GM18508 (cell line): ENCODE measurements around the gene MVB12A.

Experiments
- ATAC-seq: cut with Tn5 transposase; IDR thresholded peaks from one replicate; pipeline ENCODE4 v1.9.1; 2021; ENCODE audit warnings: moderate number of reproducible peaks; ENCODE audit not compliant: insufficient read depth, unreplicated experiment

MVB12A gene

DNA sequence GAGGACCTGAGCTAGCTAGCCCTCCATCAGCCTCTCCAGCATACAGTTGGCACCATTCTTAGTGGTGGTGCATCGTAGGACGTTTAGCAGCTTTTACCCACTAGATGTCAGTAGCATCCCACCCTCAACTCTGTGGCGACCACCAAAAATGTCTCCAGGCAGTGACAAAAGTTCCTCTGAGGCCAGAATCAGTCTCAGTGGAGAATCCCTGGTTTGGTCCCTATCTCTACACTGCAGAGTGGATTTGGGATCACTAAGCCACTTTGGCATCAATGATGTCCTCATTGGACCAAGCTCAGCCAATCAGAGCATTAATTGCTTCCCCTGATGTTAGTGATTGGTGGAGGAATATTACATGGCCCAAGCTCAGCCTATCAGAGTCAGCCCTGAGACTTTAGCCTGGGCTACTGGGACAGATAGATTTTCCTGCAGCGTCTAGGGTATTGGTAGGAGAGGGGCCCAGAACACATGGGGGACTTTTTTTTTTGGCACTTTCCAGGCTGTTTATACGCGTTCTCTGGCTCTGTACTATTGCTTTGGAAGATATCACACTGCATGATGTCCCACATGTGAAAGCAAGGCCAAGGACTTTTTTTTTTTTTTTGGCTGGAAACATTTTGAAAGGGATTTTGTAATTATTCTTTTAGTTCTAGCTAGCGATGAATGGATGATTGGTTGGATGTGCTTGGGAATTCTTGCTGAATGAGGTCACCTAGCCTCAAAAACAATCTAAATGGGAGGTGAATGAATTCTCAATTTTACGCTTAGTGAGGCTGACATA, 21.6 kb downstream of the MVB12A start:
- ATAC-seq: no peak

DNA sequence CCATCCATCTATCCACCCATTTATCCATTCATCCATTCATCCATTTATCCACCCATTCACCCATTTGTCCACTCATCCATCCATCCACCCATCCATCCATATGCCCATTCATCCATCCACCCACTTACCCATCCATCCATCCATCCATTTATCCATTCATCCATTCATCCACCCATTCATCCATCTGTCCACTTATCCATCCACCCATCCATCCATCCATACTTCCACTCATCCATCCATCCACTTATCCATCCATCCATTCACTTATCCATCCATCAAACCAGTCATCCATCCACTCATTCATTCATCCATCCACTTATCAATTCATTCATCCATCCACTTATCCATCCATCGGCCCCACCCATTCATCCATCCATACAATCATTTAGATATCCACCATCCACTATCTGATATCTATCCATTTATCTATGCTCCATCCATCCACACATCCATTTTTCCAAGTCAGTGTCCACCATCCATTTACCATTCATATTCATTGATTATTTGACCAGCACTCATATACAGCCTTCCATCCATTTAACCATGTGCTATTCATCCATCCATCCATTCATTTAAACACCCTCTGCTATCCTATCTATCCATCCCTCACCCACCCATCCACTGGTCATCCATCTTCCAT, 25.8 kb downstream of the MVB12A start:
- no peak for ATAC-seq

GRCh38 chr19:17447704-17448130, 27.9 kb downstream of the MVB12A start:
- ATAC-seq: no peak

DNA sequence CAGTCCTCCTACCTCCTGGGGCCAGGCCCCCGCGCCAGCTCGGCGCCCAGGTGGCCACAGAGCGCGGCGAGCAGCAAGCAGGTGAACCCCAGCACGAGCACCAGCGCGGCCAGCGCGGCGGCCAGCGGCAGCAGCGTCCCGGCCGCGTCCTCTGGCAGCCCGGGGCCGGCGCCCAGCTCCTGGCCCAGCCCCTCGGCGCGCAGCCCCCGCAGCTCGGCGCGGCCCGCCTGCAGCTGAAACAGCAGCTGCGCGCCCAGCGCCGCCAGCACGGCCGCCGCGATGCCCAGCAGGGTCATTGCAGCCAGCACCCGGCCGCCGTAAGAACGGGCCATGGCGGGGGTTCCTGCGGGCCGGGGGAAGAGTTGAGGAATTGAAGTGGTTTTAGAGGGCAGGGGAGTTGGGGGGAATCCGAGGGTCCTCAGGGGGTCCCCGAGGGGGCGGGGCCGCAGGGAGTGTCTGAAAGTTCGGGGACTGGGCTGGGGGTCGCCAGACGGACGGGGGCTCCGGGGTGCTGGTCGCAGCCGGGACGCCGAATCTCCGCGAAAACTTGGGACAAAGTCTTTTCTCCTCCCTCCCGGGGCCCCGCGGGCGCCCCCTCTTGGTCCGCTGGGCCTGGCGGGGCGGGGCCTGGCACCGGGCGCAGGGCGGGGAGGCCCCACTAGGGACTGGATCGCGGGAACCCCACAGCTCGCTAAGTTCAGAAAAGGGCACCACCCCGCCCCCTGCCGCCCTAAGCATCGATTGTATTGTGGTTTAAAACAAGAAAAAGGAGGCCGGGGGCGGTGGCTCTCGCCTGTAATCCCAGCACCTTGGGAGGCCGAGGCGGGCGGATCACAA, 28.5 kb downstream of the MVB12A start, which contains the start of gene TMEM221:
Gene TMEM221, minus strand, starts transcription at position 538 of the 837 bp plus-strand sequence. Its CDS starts 206 bp downstream, at position 332.
- no peak for ATAC-seq

GRCh38 chr19:17450264-17451075, 30.6 kb downstream of the MVB12A start:
- ATAC-seq: no peak

- ATAC-seq: no peak
Measured at GRCh38 chr19:17451820-17452219, 32.0 kb downstream of the MVB12A start.

- no peak for ATAC-seq
Measured at GRCh38 chr19:17454576-17455071, 34.8 kb downstream of the MVB12A start.

GRCh38 chr19:17455308-17456123, 35.7 kb downstream of the MVB12A start:
- ATAC-seq: no peak

DNA sequence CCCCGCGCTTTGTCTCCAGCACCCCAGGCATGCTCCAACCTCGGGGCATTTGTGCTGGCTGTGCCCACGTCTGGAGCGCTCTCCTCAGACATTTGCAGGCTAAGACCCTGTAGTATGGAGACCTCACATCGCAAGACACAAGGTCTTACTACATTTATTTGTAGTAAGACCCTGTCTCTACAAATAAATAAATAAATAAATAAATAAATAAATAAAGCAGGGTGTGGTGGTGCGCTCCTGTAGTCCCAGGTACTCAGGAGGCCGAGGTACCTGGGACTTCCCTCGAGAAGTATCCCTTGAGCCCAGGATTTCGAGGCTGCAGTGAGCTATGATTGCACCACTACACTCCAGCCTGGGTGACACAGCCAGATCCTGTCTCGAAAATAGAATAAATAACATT, 36.3 kb downstream of the MVB12A start:
- no peak for ATAC-seq

GRCh38 chr19:17457616-17458015, 37.8 kb downstream of the MVB12A start:
- no peak for ATAC-seq

DNA sequence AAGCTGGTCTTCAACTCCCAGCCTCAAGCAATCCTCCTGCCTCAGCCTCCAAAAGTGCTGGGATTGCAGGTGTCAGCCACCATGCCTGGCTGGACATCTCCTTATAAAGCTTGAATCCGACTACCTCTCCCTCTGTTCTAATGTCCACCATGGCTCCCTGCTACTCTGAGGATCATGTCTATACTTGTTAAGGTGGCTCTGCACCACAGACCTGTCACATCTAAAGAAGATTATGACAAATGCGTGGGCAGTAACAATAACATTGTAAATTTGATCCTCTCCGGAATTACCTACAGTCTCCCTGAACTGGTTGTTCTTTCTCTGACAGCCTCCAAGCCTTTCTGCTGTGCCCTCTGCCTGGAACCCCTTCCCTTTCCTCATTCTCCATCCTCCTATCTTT, 39.1 kb downstream of the MVB12A start:
- no peak for ATAC-seq

- no peak for ATAC-seq
Measured at GRCh38 chr19:17460372-17461230, 40.8 kb downstream of the MVB12A start, which contains the start of gene NXNL1. NXNL1 (minus strand) TSS chr19:17460926; CDS start chr19:17460869, 57 bp downstream.

- ATAC-seq: no peak
Measured at GRCh38 chr19:17466487-17466850, 46.6 kb downstream of the MVB12A start.

DNA sequence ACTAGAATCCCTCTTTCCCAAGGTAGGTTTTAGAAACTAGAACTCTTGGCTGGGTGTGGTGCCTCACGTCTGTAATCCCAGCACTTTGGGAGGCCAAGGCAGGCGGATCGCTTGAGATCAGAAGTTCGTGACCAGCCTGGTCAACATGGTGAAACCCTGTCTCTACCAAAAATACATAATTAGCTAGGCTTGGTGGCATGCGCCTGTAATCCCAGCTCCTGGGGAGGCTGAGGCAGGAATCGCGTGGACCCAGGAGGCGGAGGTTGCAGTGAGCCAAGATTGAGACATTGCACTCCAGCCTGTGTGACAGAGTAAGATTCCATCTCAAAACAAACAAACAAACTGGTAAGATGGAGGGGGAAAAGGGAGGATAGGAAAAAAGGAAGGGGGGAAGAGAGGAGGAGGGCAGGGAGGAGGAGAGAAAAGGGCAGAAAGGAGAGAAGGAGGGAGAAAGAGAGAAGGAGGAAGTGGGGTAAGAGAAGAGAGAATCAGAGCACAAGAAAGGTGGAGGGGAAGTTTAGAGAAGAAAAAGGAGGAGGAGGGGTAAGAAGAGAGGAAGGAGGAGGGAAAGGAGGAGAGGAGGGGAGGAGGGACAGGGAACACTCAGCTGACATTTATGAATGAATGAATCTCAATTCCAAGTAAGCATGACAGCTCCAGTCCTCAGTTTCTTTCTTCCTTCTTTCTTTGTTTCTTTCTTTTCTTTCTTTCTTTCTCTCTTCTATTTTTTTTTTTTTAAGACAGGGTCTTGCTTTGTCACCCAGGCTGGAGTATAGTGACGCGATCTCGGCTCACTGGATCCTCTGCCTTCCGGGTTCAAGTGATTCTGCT, 47.8 kb downstream of the MVB12A start:
- ATAC-seq: no peak

DNA sequence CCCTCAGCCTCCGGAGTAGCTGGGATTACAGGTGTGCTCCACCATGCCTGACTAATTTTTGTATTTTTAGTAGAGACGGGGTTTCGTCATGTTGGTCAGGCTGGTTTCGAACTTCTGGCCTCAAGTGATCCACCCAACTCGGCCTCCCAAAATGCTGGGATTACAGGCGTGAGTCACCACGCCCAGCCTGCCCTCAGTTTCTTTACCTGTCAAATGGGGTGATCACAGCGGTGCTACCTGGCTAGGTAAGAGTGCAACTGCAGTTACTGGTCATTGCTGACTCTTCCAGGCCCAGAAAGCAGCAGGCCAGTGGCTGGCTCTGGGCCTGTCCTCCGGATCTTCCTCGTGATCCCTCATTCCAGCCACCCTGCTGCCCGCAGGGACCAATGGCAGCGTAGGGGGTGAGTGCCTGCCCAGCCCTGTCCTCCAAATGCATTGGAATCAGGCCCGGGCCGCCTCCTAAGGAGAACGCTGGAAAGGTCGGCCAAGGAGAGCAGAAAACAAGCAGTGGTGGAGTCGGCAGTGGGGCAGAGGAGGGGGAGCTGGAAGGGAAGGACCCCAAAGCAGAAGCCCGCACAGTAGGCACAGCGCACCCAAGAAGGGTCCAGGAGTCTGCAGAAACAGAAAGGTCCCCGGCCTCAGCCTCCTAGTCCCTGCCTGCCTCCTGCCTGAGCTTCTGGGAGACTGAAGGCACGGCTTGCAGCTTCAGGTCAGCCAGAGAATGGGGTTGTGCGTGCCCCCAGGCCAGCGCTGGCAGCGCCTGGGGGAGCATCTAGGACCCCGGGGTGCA, 48.6 kb downstream of the MVB12A start:
- ATAC-seq: no peak

DNA sequence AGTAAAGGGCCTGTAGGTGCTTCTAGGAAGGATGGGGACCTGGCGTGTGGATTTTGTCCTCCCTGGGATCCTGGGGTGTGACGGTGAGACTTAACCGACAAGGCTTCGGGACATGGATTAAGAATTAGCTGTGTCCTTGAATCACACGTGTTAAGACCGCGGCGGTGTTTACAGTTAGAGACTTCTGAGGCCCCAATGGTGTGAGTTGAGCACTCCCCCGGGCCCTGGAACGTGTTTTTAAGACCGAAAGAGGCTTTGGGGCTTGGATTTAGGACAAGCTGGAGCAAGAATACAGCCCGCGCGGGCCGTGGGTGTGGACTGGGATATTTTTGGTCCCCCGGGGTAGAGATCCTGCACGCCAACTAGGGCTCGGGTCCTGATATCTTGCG, 49.2 kb downstream of the MVB12A start:
- no peak for ATAC-seq
